HCT116 (cell line): ENCODE measurements around the gene SKA2.

ENCODE experiments used
- ATF3 ChIP-seq: IDR thresholded peaks from 2 replicates; pipeline ENCODE4 v1.6.1; 2012
- CTCF ChIP-seq, 3 experiments: fragments of 200-600 bp in 1 of 3; sonication (generic) in 1 of 3; IDR thresholded peaks in 2 of 3; conservative IDR thresholded peaks in 1 of 3; 2 replicates each; pipeline ENCODE4 v1.5.1; 2012 to 2017; ENCODE audit warnings: low read depth in 2 of 3, low read length in 2 of 3, antibody characterized with exemption in 1 of 3, borderline replicate concordance in 1 of 3, control low read depth in 1 of 3, mild to moderate bottlenecking in 1 of 3, mixed read lengths in 1 of 3, mixed run types in 1 of 3, moderate library complexity in 1 of 3; ENCODE audit not compliant: insufficient read depth in 1 of 3
- EZH2 ChIP-seq: fragments of 200-600 bp; sonication (generic); IDR thresholded peaks from 2 replicates; pipeline ENCODE4 v1.6.1; 2017; ENCODE audit warnings: antibody characterized with exemption, mixed run types
- EZH2phosphoT487 ChIP-seq: fragments of 200-600 bp; IDR thresholded peaks from 2 replicates; pipeline ENCODE4 v1.6.1; 2018; ENCODE audit warnings: antibody characterized with exemption, borderline replicate concordance
- FOSL1 ChIP-seq: IDR thresholded peaks from 2 replicates; pipeline ENCODE4 v1.6.1; 2012; ENCODE audit warnings: low read depth
- MAX ChIP-seq: IDR thresholded peaks from 2 replicates; pipeline ENCODE4 v1.6.1; 2012
- POLR2A ChIP-seq: IDR thresholded peaks from 2 replicates; pipeline ENCODE4 v1.7.0; 2011; ENCODE audit warnings: borderline replicate concordance; ENCODE audit not compliant: insufficient read depth, insufficient read length; ENCODE audit errors: extremely low read depth
- POLR2AphosphoS5 ChIP-seq: IDR thresholded peaks from 2 replicates; pipeline ENCODE4 v1.6.1; 2011; ENCODE audit warnings: mild to moderate bottlenecking, low read depth, low read length, moderate library complexity
- RAD21 ChIP-seq: IDR thresholded peaks from 2 replicates; pipeline ENCODE4 v1.6.1; 2012; ENCODE audit warnings: low read depth, mild to moderate bottlenecking

- TF ChIP-seq MAX (no peak), EZH2 (no peak), POLR2A (no peak), CTCF (IDR thresholded peaks at IDR 0.05 in 2 of 3, conservative IDR thresholded peaks at IDR 0.05 in 1 of 3; ENCODE audit: borderline replicate concordance in 1 of 3, insufficient read depth in 1 of 3, low read depth in 2 of 3, low read length in 2 of 3) (no peak), EZH2phosphoT487 (no peak), FOSL1 (no peak), RAD21 (no peak), ATF3 (no peak), POLR2AphosphoS5 (no peak)
Measured at GRCh38 chr17:59190806-59191205, 35.8 kb upstream of the SKA2 start.
